Ascending aorta (tissue), 2 donors: ENCODE results near the gene GRIA4. TPM values are rescaled to one million over a fixed set of nuclear protein-coding genes. Genes with fewer than 3 reads are reported as not detected.

Experiments
- DNase-seq, 2 donors: peaks; one replicate each; pipeline ENCODE4 v3.0.0-alpha.2; 2019; ENCODE audit warnings: low spot score in 2 of 2
- H3K27ac ChIP-seq, 2 donors: fragments of 200-600 bp; sonication (generic); one replicate each; pipeline ENCODE4 v1.5.1; 2016 to 2017; ENCODE audit warnings: mild to moderate bottlenecking in 1 of 2
- H3K27me3 ChIP-seq: fragments of 200-600 bp; sonication (generic); one replicate; pipeline ENCODE4 v1.5.1; 2017
- H3K36me3 ChIP-seq, 2 donors: fragments of 200-600 bp; sonication (generic); one replicate each; pipeline ENCODE4 v1.5.1; 2016
- H3K4me1 ChIP-seq, 2 donors: fragments of 200-600 bp; sonication (generic); one replicate each; pipeline ENCODE4 v1.5.1; 2016 to 2017; ENCODE audit warnings: mild to moderate bottlenecking in 1 of 2
- H3K4me3 ChIP-seq, 2 donors: fragments of 200-600 bp; sonication (generic); one replicate each; pipeline ENCODE4 v1.5.1; 2016 to 2017; ENCODE audit warnings: mild to moderate bottlenecking in 1 of 2
- H3K9me3 ChIP-seq, 2 donors: fragments of 200-600 bp; sonication (generic); one replicate each; pipeline ENCODE4 v1.5.1; 2016
- CTCF ChIP-seq, 3 experiments: fragments of 200-600 bp in 2 of 3; fragments of 450-650 bp in 1 of 3; sonication (generic) in 2 of 3; IDR thresholded peaks; one replicate each; pipeline ENCODE4 v1.5.1; 2016 to 2019; ENCODE audit warnings: antibody characterized with exemption in 3 of 3, mild to moderate bottlenecking in 1 of 3, moderate library complexity in 1 of 3
- intact Hi-C: fragments of 100-400 bp; cut with DNase I; formaldehyde crosslinking; loops from one replicate; pipeline ENCODE4 v1.15.1; 2023
- total RNA-seq: library from RNA; depleted of rRNA; stranded (reverse); fragments of >200 nt; gene quantifications from one replicate; pipeline ENCODE4 v1.1.0, GENCODE V29; 2016

Gene GRIA4
- total RNA-seq, 1 donor from 2014 or later = not detected

DNA sequence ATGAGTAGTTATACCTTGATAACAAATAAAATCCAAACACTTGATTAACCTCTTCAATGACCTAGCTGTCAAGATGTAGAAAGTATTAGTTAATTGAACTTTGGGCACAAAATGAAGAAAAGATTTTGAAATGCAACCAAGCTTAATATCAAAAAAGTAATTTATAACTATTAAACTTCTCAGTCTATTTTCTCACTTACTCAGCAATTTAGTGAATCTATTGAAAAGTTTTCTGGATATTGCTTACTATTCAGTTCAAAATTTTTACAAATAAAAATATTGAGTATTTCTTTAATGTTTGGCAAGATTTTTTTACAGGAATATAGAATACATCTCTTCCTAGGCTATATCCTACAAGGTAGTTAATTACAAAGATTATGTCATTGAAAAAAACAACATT is 192.5 kb downstream of the GRIA4 start:
- intact Hi-C loops = no loop called here
- Histone ChIP-seq H3K36me3 (no peaks in the 10 kb centered on the region), H3K4me3 (no peak overlapping the region), H3K27me3 (no peaks in the 10 kb centered on the region), H3K9me3 (no peaks in the 10 kb centered on the region), H3K4me1 (no peaks in the 10 kb centered on the region), H3K27ac (no peak overlapping the region)
- no peak for DNase-seq
- TF ChIP-seq CTCF (IDR thresholded peaks at IDR 0.05) = no peak

GRCh38 chr11:105811242-105811641 is 201.4 kb downstream of the GRIA4 start:
- H3K27ac ChIP-seq = no peak overlapping the region
- H3K9me3 ChIP-seq = no peaks in the 10 kb centered on the region
- H3K27me3 ChIP-seq = no peaks in the 10 kb centered on the region
- no peak for DNase-seq
- H3K36me3 ChIP-seq = no peaks in the 10 kb centered on the region
- intact Hi-C loops = no loop called here
- no peak for TF ChIP-seq CTCF (IDR thresholded peaks at IDR 0.05)
- H3K4me1 ChIP-seq = no peaks in the 10 kb centered on the region
- H3K4me3 ChIP-seq = no peak overlapping the region

DNA sequence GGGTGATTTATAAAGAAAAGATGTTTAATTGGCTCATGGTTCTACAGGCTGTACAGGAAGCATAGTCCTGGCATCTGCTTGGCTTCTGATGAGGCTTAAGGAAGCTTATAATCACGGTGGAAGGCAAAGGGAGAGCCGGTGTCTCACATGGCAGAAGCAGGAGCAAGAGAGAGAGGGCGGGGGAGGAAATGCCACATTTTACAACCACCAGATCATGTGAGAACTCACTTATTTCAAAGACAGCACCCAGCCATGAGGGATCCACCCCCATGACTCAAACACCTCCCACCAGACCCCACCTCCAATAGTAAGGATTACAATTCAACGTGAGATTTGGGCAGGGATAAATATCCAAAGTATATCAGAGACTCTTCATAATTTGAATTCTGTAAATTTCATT is 211.5 kb downstream of the GRIA4 start:
- no peak overlapping the region for H3K4me3 ChIP-seq
- no peaks in the 10 kb centered on the region for H3K9me3 ChIP-seq
- no peak for TF ChIP-seq CTCF (IDR thresholded peaks at IDR 0.05)
- H3K27me3 ChIP-seq = no peaks in the 10 kb centered on the region
- no peak overlapping the region for H3K27ac ChIP-seq
- no peaks in the 10 kb centered on the region for H3K4me1 ChIP-seq
- no peak for DNase-seq
- intact Hi-C loops = no loop called here
- H3K36me3 ChIP-seq = no peaks in the 10 kb centered on the region

GRCh38 chr11:105821781-105822180 is 211.9 kb downstream of the GRIA4 start:
- Histone ChIP-seq H3K27me3 (no peaks in the 10 kb centered on the region), H3K4me1 (no peaks in the 10 kb centered on the region), H3K9me3 (no peaks in the 10 kb centered on the region), H3K36me3 (no peaks in the 10 kb centered on the region), H3K27ac (no peak overlapping the region), H3K4me3 (no peak overlapping the region)
- no peak for DNase-seq
- TF ChIP-seq CTCF (IDR thresholded peaks at IDR 0.05) = no peak
- intact Hi-C loops = no loop called here

GRCh38 chr11:105823495-105824033 is 213.7 kb downstream of the GRIA4 start:
- DNase-seq = no peak
- no peaks in the 10 kb centered on the region for H3K4me1 ChIP-seq
- H3K4me3 ChIP-seq = no peak overlapping the region
- H3K27ac ChIP-seq = no peak overlapping the region
- H3K36me3 ChIP-seq = no peaks in the 10 kb centered on the region
- intact Hi-C loops = no loop called here
- no peak for TF ChIP-seq CTCF (IDR thresholded peaks at IDR 0.05)
- H3K27me3 ChIP-seq = no peaks in the 10 kb centered on the region
- H3K9me3 ChIP-seq = no peaks in the 10 kb centered on the region

DNA sequence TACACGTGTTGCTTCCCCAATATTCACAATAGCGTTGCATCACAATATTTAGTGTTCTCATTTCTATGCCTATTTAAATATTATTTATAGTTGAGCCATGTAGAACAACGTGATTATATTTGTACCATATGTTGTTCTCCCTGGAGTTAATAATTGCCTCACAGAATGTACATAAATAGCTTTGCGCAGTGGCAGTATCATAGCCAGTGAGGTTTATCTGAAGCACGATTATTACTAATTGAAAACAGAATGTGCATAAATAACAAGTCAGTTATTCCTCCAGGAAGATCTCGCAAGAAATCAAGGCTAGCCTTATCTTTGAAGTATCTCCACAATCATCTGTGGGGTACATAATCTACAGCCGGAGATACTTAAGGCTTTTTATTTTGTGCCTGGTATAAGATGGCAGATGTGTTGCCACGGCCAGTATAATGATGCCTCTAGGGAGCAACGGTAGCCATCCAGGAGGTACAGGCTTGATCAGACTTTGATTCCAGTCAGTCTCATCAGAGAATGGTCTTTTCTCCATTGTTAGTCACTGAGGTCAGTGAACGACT is 214.7 kb downstream of the GRIA4 start:
- no peaks in the 10 kb centered on the region for H3K27me3 ChIP-seq
- no peaks in the 10 kb centered on the region for H3K9me3 ChIP-seq
- intact Hi-C loops = no loop called here
- TF ChIP-seq CTCF (IDR thresholded peaks at IDR 0.05) = no peak
- no peak for DNase-seq
- no peak overlapping the region for H3K4me3 ChIP-seq
- no peak overlapping the region for H3K27ac ChIP-seq
- no peaks in the 10 kb centered on the region for H3K4me1 ChIP-seq
- no peaks in the 10 kb centered on the region for H3K36me3 ChIP-seq
